ENCODE measurements around the gene ROR1. TPM values are rescaled to one million over a fixed set of nuclear protein-coding genes. Genes with fewer than 3 reads are reported as not detected.

The ROR1 gene
- total RNA-seq, 1 experiment from 2014 or later = 19.0 TPM

DNA sequence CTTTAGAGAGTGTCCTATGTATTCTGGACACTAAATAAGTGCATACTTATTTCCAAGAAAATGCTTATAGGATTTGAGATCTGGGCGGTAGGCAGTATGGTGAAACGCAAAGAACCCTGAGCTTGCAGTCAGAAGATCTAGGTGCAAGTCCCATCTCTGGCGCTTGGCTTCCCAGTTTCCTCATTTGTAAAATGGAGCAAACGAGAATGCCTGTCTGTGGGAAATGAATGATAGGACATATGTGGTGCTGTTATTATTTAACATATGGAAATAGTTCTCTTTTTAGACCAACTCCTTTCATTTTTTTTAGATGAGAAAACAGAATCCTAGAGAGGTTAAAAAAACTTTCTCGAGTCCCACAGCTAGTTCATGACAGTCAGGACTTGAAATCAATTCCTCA lies 25.2 kb upstream of the ROR1 start:
- Histone ChIP-seq H4K20me1 (ENCODE audit: insufficient read depth) (no peaks in the 10 kb centered on the region), H3K4me1 (replicated peaks; ENCODE audit: insufficient read depth) (no peaks in the 10 kb centered on the region), H3K9me3 (ENCODE audit: insufficient read depth, low read depth) (no peaks in the 10 kb centered on the region), H3K9me2 (ENCODE audit: insufficient read depth) (no peaks in the 10 kb centered on the region), H3K4me2 (no peak overlapping the region), H2AFZ (no peak overlapping the region), H3K36me3 (ENCODE audit: low read depth) (no peaks in the 10 kb centered on the region), H3K27me3 (ENCODE audit: insufficient read depth, low read depth) (no peaks in the 10 kb centered on the region), H3K79me2 (ENCODE audit: low read depth) (no peaks in the 10 kb centered on the region), H3K27ac (no peak overlapping the region), H3F3A (ENCODE audit: insufficient read depth, low read depth) (no peaks in the 10 kb centered on the region), H3K4me3 (no peak overlapping the region)
- TF ChIP-seq, protein P1, sequence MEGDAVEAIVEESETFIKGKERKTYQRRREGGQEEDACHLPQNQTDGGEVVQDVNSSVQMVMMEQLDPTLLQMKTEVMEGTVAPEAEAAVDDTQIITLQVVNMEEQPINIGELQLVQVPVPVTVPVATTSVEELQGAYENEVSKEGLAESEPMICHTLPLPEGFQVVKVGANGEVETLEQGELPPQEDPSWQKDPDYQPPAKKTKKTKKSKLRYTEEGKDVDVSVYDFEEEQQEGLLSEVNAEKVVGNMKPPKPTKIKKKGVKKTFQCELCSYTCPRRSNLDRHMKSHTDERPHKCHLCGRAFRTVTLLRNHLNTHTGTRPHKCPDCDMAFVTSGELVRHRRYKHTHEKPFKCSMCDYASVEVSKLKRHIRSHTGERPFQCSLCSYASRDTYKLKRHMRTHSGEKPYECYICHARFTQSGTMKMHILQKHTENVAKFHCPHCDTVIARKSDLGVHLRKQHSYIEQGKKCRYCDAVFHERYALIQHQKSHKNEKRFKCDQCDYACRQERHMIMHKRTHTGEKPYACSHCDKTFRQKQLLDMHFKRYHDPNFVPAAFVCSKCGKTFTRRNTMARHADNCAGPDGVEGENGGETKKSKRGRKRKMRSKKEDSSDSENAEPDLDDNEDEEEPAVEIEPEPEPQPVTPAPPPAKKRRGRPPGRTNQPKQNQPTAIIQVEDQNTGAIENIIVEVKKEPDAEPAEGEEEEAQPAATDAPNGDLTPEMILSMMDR (conservative IDR thresholded peaks at IDR 0.05) = no peak
- no peak for TF ChIP-seq EZH2 (IDR thresholded peaks at IDR 0.05; ENCODE audit: low read depth)
- intact Hi-C loops (cut with micrococcal nuclease; ENCODE audit: unreplicated experiment) = no loop called here
- BruUV-seq (replicated peaks) = no TSS peak
- DNase-seq = no peak
- ChIA-PET POLR2A (ENCODE audit: unreplicated experiment) (interaction anchor here (0.6 kb wide), 1 partner anchor 319 kb away, joined by 7 read pairs; no protein-coding TSS in a partner anchor), CTCF (interaction anchor here (0.5 kb wide), 1 partner anchor 25 kb away, joined by 5 read pairs; no protein-coding TSS in a partner anchor)

DNA sequence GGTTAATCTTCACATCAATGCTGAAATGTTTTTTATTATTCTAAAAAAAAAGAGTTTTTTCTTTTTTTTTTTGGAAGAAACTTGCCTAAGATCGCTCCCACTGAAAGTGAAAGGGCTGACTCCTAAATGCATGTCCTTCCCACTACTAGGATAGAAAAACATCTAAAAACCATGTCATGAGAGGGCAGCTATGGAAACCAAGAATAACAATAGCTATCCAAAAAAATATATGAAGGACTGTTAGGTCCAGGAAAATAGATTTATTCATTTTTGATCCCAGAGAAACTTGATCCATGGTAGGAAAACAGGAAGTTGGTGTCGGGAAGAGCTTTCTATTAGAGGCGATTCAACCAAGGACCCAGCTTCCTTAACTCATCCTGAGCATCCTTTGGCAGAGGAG lies 23.1 kb upstream of the ROR1 start:
- no peak for DNase-seq
- Histone ChIP-seq H2AFZ (no peak overlapping the region), H3K9me3 (ENCODE audit: insufficient read depth, low read depth) (no peaks in the 10 kb centered on the region), H3K9me2 (ENCODE audit: insufficient read depth) (no peaks in the 10 kb centered on the region), H3F3A (ENCODE audit: insufficient read depth, low read depth) (no peaks in the 10 kb centered on the region), H3K27ac (no peak overlapping the region), H3K36me3 (ENCODE audit: low read depth) (no peaks in the 10 kb centered on the region), H3K4me2 (no peak overlapping the region), H3K79me2 (ENCODE audit: low read depth) (no peaks in the 10 kb centered on the region), H4K20me1 (ENCODE audit: insufficient read depth) (no peaks in the 10 kb centered on the region), H3K27me3 (ENCODE audit: insufficient read depth, low read depth) (no peaks in the 10 kb centered on the region), H3K4me3 (no peak overlapping the region), H3K4me1 (replicated peaks; ENCODE audit: insufficient read depth) (no peaks in the 10 kb centered on the region)
- ChIA-PET CTCF (interaction anchor here (0.7 kb wide), 1 partner anchor 210 kb away, joined by 3 read pairs; no protein-coding TSS in a partner anchor), POLR2A (ENCODE audit: unreplicated experiment) (interaction anchor here (0.5 kb wide), 1 partner anchor 179 kb away, joined by 5 read pairs; no protein-coding TSS in a partner anchor)
- no TSS peak for BruUV-seq (replicated peaks)
- intact Hi-C loops (cut with micrococcal nuclease; ENCODE audit: unreplicated experiment) = no loop called here
- TF ChIP-seq EZH2 (IDR thresholded peaks at IDR 0.05; ENCODE audit: low read depth) = no peak
- TF ChIP-seq, protein P1 (conservative IDR thresholded peaks at IDR 0.05) = no peak

DNA sequence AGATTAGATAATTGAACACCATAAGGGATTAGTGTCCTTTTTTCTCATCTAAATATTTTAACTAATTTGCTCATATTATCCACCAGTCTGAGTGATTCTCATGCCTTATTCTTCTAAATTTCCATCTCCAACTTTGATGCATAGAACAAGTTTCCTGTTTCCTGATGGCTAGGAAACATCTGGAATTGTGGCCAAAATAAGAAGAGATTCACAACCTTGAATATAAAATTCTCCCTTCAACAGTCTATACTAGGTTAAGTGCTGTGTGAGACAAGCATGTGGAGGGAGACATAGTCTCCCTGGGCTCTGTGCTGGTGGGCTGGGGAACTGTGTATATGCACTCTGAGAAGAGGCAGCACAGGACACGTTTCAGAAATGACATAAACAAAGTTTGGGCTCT lies 21.6 kb upstream of the ROR1 start:
- POLR2A ChIA-PET (ENCODE audit: unreplicated experiment) = no interaction called here
- no peak overlapping the region for H3K4me2 ChIP-seq
- H3K4me3 ChIP-seq = no peak overlapping the region
- H3K27me3 ChIP-seq (ENCODE audit: insufficient read depth, low read depth) = no peaks in the 10 kb centered on the region
- BruUV-seq (replicated peaks) = no TSS peak
- no peaks in the 10 kb centered on the region for H3K9me2 ChIP-seq (ENCODE audit: insufficient read depth)
- DNase-seq = no peak
- no peak overlapping the region for H2AFZ ChIP-seq
- H3K79me2 ChIP-seq (ENCODE audit: low read depth) = no peaks in the 10 kb centered on the region
- H3K27ac ChIP-seq = no peak overlapping the region
- intact Hi-C loops (cut with micrococcal nuclease; ENCODE audit: unreplicated experiment) = no loop called here
- TF ChIP-seq EZH2 (IDR thresholded peaks at IDR 0.05; ENCODE audit: low read depth) = no peak
- TF ChIP-seq, protein P1 (conservative IDR thresholded peaks at IDR 0.05) = no peak
- no peaks in the 10 kb centered on the region for H3K9me3 ChIP-seq (ENCODE audit: insufficient read depth, low read depth)
- CTCF ChIA-PET = no interaction called here
- no peaks in the 10 kb centered on the region for H3K4me1 ChIP-seq (replicated peaks; ENCODE audit: insufficient read depth)
- no peaks in the 10 kb centered on the region for H4K20me1 ChIP-seq (ENCODE audit: insufficient read depth)
- H3K36me3 ChIP-seq (ENCODE audit: low read depth) = no peaks in the 10 kb centered on the region
- no peaks in the 10 kb centered on the region for H3F3A ChIP-seq (ENCODE audit: insufficient read depth, low read depth)
